ENCODE data around the gene ULBP1. TPM values are rescaled to one million over a fixed set of nuclear protein-coding genes. Genes with fewer than 3 reads are reported as not detected.
"Not testable (repeated sequence)": the region's sequence is repeated elsewhere in the genome, so short reads cannot be mapped to it uniquely, and the experiment has no call there.

The ULBP1 gene
- total RNA-seq, 1 experiment from 2014 or later = 1.6 TPM

- not testable (repeated sequence) for H2BK120ac ChIP-seq (ENCODE audit: low read depth, low read length, poor library complexity, severe bottlenecking); H3K79me1 ChIP-seq (ENCODE audit: insufficient read depth, low read depth, low read length, poor library complexity, severe bottlenecking); H3K4me1 ChIP-seq (ENCODE audit: insufficient read depth, low read length); H4K20me1 ChIP-seq (ENCODE audit: control insufficient read depth, insufficient read depth, insufficient read length); H3K9ac ChIP-seq (ENCODE audit: extremely low read depth, insufficient read length, low read length); H3K23ac ChIP-seq (ENCODE audit: insufficient read length, low read depth, low read length); DNase-seq; H3K27ac Mint-ChIP-seq; H4K5ac ChIP-seq (ENCODE audit: insufficient read length, low read depth, low read length); H3K36me3 Mint-ChIP-seq (ENCODE audit: insufficient read depth in 1 of 3, low read depth in 3 of 3); H3T11ph ChIP-seq (ENCODE audit: low read length); H2BK5ac ChIP-seq (ENCODE audit: insufficient read length, low read length); H3K18ac ChIP-seq (ENCODE audit: insufficient read length, low read depth, low read length); H2BK12ac ChIP-seq (ENCODE audit: insufficient read length, low read depth, low read length); H2BK20ac ChIP-seq (ENCODE audit: low read depth, low read length, poor library complexity, severe bottlenecking); H3K9me3 Mint-ChIP-seq; H2BK15ac ChIP-seq (ENCODE audit: low read depth, low read length); H3K27ac ChIP-seq (ENCODE audit: insufficient read length, low read depth, low read length); H2AK5ac ChIP-seq (ENCODE audit: insufficient read length, low read length); H4K8ac ChIP-seq (replicated peaks; ENCODE audit: insufficient read length, low read depth, low read length); H3K14ac ChIP-seq (ENCODE audit: insufficient read depth, low read length); H2AFZ ChIP-seq (ENCODE audit: low read length); H4K91ac ChIP-seq (ENCODE audit: insufficient read length, low read depth, low read length); H3K9me3 ChIP-seq (ENCODE audit: control insufficient read depth, low read depth, low read length); H3K4ac ChIP-seq (ENCODE audit: low read depth, low read length); H3K79me2 ChIP-seq (ENCODE audit: insufficient read depth, low read length); H3K56ac ChIP-seq (ENCODE audit: insufficient read length, low read depth, low read length)
- Mint-ChIP-seq H3K4me3 (peak overlapping the region; percentile 59 to 76), H3K4me1 (peaks cover 12 to 14% of the 10 kb centered on the region in 2 experiments), H3K27me3 (ENCODE audit: low read depth) (peaks cover 99% of the 10 kb centered on the region)
- Histone ChIP-seq H3K4me2 (ENCODE audit: insufficient read depth, insufficient read length, low read length) (peak overlapping the region; percentile 46), H3K27me3 (ENCODE audit: insufficient read depth, low read length) (peaks cover 76% of the 10 kb centered on the region), H3K23me2 (ENCODE audit: insufficient read length, low read depth, low read length, poor library complexity, severe bottlenecking) (peaks cover 20% of the 10 kb centered on the region)
- TF ChIP-seq, protein P1, sequence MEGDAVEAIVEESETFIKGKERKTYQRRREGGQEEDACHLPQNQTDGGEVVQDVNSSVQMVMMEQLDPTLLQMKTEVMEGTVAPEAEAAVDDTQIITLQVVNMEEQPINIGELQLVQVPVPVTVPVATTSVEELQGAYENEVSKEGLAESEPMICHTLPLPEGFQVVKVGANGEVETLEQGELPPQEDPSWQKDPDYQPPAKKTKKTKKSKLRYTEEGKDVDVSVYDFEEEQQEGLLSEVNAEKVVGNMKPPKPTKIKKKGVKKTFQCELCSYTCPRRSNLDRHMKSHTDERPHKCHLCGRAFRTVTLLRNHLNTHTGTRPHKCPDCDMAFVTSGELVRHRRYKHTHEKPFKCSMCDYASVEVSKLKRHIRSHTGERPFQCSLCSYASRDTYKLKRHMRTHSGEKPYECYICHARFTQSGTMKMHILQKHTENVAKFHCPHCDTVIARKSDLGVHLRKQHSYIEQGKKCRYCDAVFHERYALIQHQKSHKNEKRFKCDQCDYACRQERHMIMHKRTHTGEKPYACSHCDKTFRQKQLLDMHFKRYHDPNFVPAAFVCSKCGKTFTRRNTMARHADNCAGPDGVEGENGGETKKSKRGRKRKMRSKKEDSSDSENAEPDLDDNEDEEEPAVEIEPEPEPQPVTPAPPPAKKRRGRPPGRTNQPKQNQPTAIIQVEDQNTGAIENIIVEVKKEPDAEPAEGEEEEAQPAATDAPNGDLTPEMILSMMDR (conservative IDR thresholded peaks at IDR 0.05) = peak; percentile 31
- no CpG with 5 or more reads among the region's 20 CpGs for WGBS (ENCODE audit: extremely low coverage, insufficient read length, low lambda C conversion rate)
Observed at GRCh38 chr6:149938013-149938570, 25.7 kb upstream of the ULBP1 start.

Data from H9 (cell line).